GM12891 (cell line): ENCODE data around the gene ANXA6.

Experiments
- PAX5 ChIP-seq: IDR thresholded peaks from 2 replicates; pipeline ENCODE4 v1.6.1; 2011; ENCODE audit warnings: low read length, moderate library complexity, mild to moderate bottlenecking; ENCODE audit not compliant: insufficient read depth, severe bottlenecking
- POLR2A ChIP-seq: IDR thresholded peaks from 2 replicates; pipeline ENCODE4 v1.6.1; 2011; ENCODE audit warnings: low read depth, low read length, control low read depth
- POLR2AphosphoS5 ChIP-seq: IDR thresholded peaks from 2 replicates; pipeline ENCODE4 v1.6.1; 2011; ENCODE audit warnings: low read depth, low read length, control low read depth
- POU2F2 ChIP-seq: IDR thresholded peaks from 2 replicates; pipeline ENCODE4 v1.6.1; 2011; ENCODE audit warnings: low read depth, mild to moderate bottlenecking, control low read depth, low read length, moderate library complexity
- SPI1 ChIP-seq: IDR thresholded peaks from 2 replicates; pipeline ENCODE4 v1.6.1; 2011; ENCODE audit warnings: low read depth, low read length, control low read depth
- TAF1 ChIP-seq: IDR thresholded peaks from 2 replicates; pipeline ENCODE4 v1.6.1; 2011; ENCODE audit warnings: low read depth, low read length, control low read depth

GRCh38 chr5:151183456-151184245 lies 26.1 kb upstream of the ANXA6 start:
- TF ChIP-seq POLR2AphosphoS5 (no peak), TAF1 (no peak), POLR2A (no peak), POU2F2 (no peak), SPI1 (no peak), PAX5 (no peak)
